HK-2 (cell line): Measurements from ENCODE around the gene KLK12.

ENCODE experiments used
- DNase-seq: peaks from one replicate; pipeline ENCODE4 v3.0.0-alpha.2; 2018; ENCODE audit not compliant: unreplicated experiment

Gene KLK12

GRCh38 chr19:51034704-51035103 is at the start of gene KLK12:
TSS of gene KLK12 (minus strand) at chr19:51035002. CDS start at chr19:51034621, 381 bp downstream.
- DNase-seq = no peak

GRCh38 chr19:51084505-51084904 is 49.7 kb upstream of the KLK12 start:
- DNase-seq = no peak

- no peak for DNase-seq
Measured at GRCh38 chr19:51083783-51084182, 49.0 kb upstream of the KLK12 start.

GRCh38 chr19:51083181-51083580 is 48.4 kb upstream of the KLK12 start:
- DNase-seq = no peak

- no peak for DNase-seq
Measured at GRCh38 chr19:51082611-51083010, 47.8 kb upstream of the KLK12 start, which contains the start of gene KLK14. TSS of gene KLK14 (minus strand) at chr19:51082887. CDS start at chr19:51082614, 273 bp downstream.

- no peak for DNase-seq
Measured at GRCh38 chr19:51081476-51081875, 46.7 kb upstream of the KLK12 start.

- DNase-seq = no peak
Measured at GRCh38 chr19:51079481-51080110, 44.8 kb upstream of the KLK12 start.

- DNase-seq = no peak
Measured at GRCh38 chr19:51078731-51079130, 43.9 kb upstream of the KLK12 start.

- DNase-seq = no peak
Measured at GRCh38 chr19:51078104-51078503, 43.3 kb upstream of the KLK12 start.

GRCh38 chr19:51076631-51077213 is 41.9 kb upstream of the KLK12 start:
- DNase-seq = no peak

- no peak for DNase-seq
Measured at GRCh38 chr19:51075998-51076397, 41.2 kb upstream of the KLK12 start.

- DNase-seq = no peak
Measured at GRCh38 chr19:51071095-51071405, 36.2 kb upstream of the KLK12 start.

GRCh38 chr19:51070334-51071094 is 35.7 kb upstream of the KLK12 start:
- no peak for DNase-seq

- DNase-seq = no peak
Measured at GRCh38 chr19:51066393-51067186, 31.8 kb upstream of the KLK12 start.

GRCh38 chr19:51065221-51065960 is 30.6 kb upstream of the KLK12 start:
- no peak for DNase-seq

GRCh38 chr19:51064534-51065220 is 29.9 kb upstream of the KLK12 start, which contains the start of gene KLK13:
TSS of gene KLK13 (minus strand) at chr19:51065092. CDS start at chr19:51065067, 25 bp downstream.
- DNase-seq = peak; percentile 27

GRCh38 chr19:51063664-51064063 is 28.9 kb upstream of the KLK12 start:
- no peak for DNase-seq

GRCh38 chr19:51060973-51061372 is 26.2 kb upstream of the KLK12 start:
- no peak for DNase-seq

- no peak for DNase-seq
Measured at GRCh38 chr19:51060336-51060735, 25.5 kb upstream of the KLK12 start.

GRCh38 chr19:51059715-51060114 is 24.9 kb upstream of the KLK12 start:
- no peak for DNase-seq

GRCh38 chr19:51055866-51056265 is 21.1 kb upstream of the KLK12 start:
- no peak for DNase-seq
